ENCODE data around the gene DLG2. TPM values are rescaled to one million over a fixed set of nuclear protein-coding genes. Genes with fewer than 3 reads are reported as not detected.

The DLG2 gene
- total RNA-seq, 1 donor from 2014 or later = 2.1 TPM

DNA sequence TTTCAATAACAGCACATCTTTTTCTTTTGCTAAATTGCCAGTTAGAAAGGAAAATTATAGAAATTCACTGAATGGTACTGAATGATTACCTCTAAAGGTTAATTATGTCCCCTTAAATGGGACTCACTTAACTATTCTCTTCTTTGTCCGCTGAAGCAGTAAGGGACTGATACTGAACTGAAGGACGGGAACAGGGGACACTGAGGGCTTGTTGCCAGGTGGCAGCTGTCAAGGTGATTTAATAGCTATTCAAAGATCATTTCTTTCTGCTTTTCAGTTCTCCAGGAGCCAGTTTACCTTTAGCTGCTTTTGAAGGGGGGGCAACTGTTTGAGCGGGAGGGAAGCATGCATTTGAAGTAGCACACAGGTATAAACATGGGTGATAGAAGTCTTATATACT, 2015.5 kb downstream of the DLG2 start:
- Mint-ChIP-seq H3K9me3 (peaks cover 4% of the 10 kb centered on the region), H3K4me1 (peaks cover 14% of the 10 kb centered on the region), H3K27ac (ENCODE audit: unreplicated experiment) (no peak overlapping the region), H3K27me3 (ENCODE audit: low read depth) (no peaks in the 10 kb centered on the region), H3K4me3 (no peak overlapping the region), H3K36me3 (ENCODE audit: low read depth) (no peaks in the 10 kb centered on the region)
- TF ChIP-seq, protein P1, sequence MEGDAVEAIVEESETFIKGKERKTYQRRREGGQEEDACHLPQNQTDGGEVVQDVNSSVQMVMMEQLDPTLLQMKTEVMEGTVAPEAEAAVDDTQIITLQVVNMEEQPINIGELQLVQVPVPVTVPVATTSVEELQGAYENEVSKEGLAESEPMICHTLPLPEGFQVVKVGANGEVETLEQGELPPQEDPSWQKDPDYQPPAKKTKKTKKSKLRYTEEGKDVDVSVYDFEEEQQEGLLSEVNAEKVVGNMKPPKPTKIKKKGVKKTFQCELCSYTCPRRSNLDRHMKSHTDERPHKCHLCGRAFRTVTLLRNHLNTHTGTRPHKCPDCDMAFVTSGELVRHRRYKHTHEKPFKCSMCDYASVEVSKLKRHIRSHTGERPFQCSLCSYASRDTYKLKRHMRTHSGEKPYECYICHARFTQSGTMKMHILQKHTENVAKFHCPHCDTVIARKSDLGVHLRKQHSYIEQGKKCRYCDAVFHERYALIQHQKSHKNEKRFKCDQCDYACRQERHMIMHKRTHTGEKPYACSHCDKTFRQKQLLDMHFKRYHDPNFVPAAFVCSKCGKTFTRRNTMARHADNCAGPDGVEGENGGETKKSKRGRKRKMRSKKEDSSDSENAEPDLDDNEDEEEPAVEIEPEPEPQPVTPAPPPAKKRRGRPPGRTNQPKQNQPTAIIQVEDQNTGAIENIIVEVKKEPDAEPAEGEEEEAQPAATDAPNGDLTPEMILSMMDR (conservative IDR thresholded peaks at IDR 0.05) = no peak
- no peak for DNase-seq (ENCODE audit: low read depth, low spot score)

DNA sequence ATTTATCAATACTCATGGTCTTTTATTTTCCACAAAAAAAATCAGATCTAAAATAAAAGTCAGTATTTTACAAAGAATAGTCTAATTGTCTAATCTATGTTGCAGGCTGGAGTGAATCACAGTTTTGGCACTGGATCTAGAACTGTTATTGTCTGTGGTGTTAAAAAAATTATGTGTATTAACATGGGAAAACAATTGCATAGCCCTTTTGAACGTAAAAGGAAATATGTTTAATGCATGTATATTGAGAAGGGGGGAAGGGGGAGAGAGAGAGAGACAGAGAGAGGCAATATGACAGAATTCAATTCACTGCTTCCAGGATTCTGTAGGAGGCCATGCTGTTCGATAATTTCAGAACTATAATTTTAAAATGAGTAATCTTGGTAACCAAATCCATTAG, 2016.1 kb downstream of the DLG2 start:
- Mint-ChIP-seq H3K4me3 (no peak overlapping the region), H3K27ac (ENCODE audit: unreplicated experiment) (no peak overlapping the region)

DNA sequence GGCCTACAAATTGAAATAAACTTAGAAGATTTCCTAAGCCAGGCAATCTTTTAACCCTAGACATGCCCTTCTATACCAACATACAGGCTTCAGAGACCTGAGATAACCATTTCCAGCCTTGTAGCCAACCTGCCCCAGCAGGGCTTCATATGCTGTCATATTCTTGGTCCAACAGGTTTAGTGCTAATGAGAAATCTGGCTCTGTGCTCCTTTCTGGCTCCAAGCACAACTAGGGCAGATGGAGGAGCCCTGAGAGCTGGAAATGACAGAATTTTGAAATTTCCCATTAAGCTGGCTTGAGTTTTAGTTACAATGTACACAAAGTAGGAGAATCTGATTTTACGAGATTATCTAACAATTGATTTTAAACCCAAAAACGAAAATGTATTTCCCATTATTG, 2018.0 kb downstream of the DLG2 start:
- Mint-ChIP-seq H3K4me1 (peaks cover 14% of the 10 kb centered on the region), H3K9me3 (peaks cover 4% of the 10 kb centered on the region), H3K4me3 (no peak overlapping the region), H3K36me3 (ENCODE audit: low read depth) (no peaks in the 10 kb centered on the region), H3K27me3 (ENCODE audit: low read depth) (no peaks in the 10 kb centered on the region), H3K27ac (ENCODE audit: unreplicated experiment) (no peak overlapping the region)
- DNase-seq (ENCODE audit: low read depth, low spot score) = no peak
- TF ChIP-seq, protein P1 (conservative IDR thresholded peaks at IDR 0.05) = no peak

More for the DNA sequence above, 2016.1 kb downstream of the DLG2 start:
- DNase-seq (ENCODE audit: low read depth, low spot score) = no peak
- Mint-ChIP-seq H3K9me3 (peaks cover 4% of the 10 kb centered on the region), H3K27me3 (ENCODE audit: low read depth) (no peaks in the 10 kb centered on the region), H3K4me1 (peaks cover 14% of the 10 kb centered on the region), H3K36me3 (ENCODE audit: low read depth) (no peaks in the 10 kb centered on the region)
- TF ChIP-seq, protein P1 (conservative IDR thresholded peaks at IDR 0.05) = no peak

DNA sequence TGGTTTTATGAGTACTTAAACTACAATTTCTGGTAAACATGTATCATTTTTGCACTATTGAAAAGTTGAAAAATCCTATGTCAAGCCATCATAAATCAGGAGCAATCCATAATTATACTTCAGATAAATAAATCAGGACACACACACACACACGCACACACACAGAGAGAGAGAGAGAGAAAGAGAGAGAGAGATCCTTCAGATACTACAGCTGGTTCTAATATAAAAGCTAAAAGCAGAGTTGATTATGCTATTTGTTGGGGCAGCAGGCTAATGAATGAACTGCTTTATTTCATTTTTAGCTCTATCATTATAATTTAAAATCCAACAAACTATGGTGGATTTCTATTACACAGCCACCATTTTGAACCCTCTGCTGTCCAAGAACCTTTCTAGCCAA, 2018.6 kb downstream of the DLG2 start:
- no peaks in the 10 kb centered on the region for H3K36me3 Mint-ChIP-seq (ENCODE audit: low read depth)
- TF ChIP-seq, protein P1 (conservative IDR thresholded peaks at IDR 0.05) = no peak
- peaks cover 14% of the 10 kb centered on the region for H3K4me1 Mint-ChIP-seq
- H3K27me3 Mint-ChIP-seq (ENCODE audit: low read depth) = no peaks in the 10 kb centered on the region
- no peak overlapping the region for H3K27ac Mint-ChIP-seq (ENCODE audit: unreplicated experiment)
- no peak overlapping the region for H3K4me3 Mint-ChIP-seq
- DNase-seq (ENCODE audit: low read depth, low spot score) = no peak
- H3K9me3 Mint-ChIP-seq = peaks cover 4% of the 10 kb centered on the region

DNA sequence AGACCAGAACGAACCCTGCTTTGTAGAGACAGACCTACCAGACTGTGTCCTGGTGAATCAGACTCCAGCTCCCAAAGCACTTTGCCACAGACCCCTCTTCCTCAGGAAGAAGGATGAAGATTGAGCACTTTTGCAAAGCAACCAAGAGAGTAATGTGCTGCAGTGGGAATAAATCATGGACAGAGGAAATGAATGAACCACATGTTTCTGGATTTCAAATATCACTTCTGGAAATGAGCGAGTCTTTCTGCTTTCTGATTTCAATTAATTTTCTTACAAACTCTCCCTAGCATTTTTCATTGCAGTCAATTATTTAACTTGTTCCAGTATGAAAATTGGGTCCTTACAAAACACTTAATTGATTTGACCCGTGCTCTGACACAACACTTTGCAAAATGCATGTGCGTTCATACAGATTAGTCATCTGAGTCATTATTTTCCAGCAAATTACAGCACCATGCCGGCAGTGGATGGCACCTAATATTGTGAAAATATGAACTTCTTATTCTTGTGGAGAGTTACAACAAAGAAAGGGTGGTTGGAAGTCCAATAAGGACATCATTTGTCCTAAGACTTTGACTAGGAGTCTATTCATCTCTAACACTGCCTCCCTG, 2025.1 kb downstream of the DLG2 start:
- H3K4me1 Mint-ChIP-seq = no peaks in the 10 kb centered on the region
- H3K4me3 Mint-ChIP-seq = no peak overlapping the region
- no peaks in the 10 kb centered on the region for H3K9me3 Mint-ChIP-seq
- TF ChIP-seq, protein P1 (conservative IDR thresholded peaks at IDR 0.05) = no peak
- no peak for DNase-seq (ENCODE audit: low read depth, low spot score)
- H3K27me3 Mint-ChIP-seq (ENCODE audit: low read depth) = no peaks in the 10 kb centered on the region
- no peak overlapping the region for H3K27ac Mint-ChIP-seq (ENCODE audit: unreplicated experiment)
- no peaks in the 10 kb centered on the region for H3K36me3 Mint-ChIP-seq (ENCODE audit: low read depth)
